H1 (cell line): Measurements from ENCODE around the gene MCM7. TPM values are rescaled to one million over a fixed set of nuclear protein-coding genes. Genes with fewer than 3 reads are reported as not detected.
A peak's percentile ranks its signal among the peaks of the same experiment; 100 is the strongest.

Experiments used
- CTCF ChIA-PET: fragments of 300-600 bp; sonication (Branson Sonifier 250); formaldehyde crosslinking; loops from one replicate; lab custom pipeline; 2021; ENCODE audit not compliant: partially characterized antibody; lab: Charles Lee
- POLR2A ChIA-PET: fragments of 300-600 bp; sonication (Branson Sonifier 250); formaldehyde crosslinking; loops from one replicate; lab custom pipeline; 2021; ENCODE audit warnings: inconsistent platforms; ENCODE audit not compliant: partially characterized antibody; lab: Charles Lee
- DNase-seq, 2 experiments: peaks; one replicate each; pipeline versions ENCODE4 v3.0.0 to v3.0.0-alpha.2; 2010 to 2022; ENCODE audit warnings: low spot score in 2 of 2, low read depth in 1 of 2, mixed read lengths in 1 of 2
- FAIRE-seq: peaks from 2 replicates; lab custom pipeline; 2011; peaks lifted over from hg19 to GRCh38; lab: Jason Lieb, UNC
- H2AFZ ChIP-seq: 2 replicates; pipeline ENCODE4 v1.8.1; 2012; ENCODE audit warnings: low read length, inconsistent platforms
- H2AK5ac ChIP-seq: 2 replicates; pipeline ENCODE4 v1.6.1; 2013; ENCODE audit warnings: low read depth, low read length
- H2BK120ac ChIP-seq: replicated peaks from 2 replicates; pipeline ENCODE3; 2013; ENCODE audit warnings: low read depth, low read length, inconsistent platforms
- H2BK12ac ChIP-seq: 2 replicates; pipeline ENCODE4 v1.6.1; 2013; ENCODE audit warnings: low read depth, low read length
- H2BK15ac ChIP-seq: 2 replicates; pipeline ENCODE4 v1.6.1; 2013; ENCODE audit warnings: low read length
- H2BK20ac ChIP-seq: 2 replicates; pipeline ENCODE4 v1.6.1; 2013; ENCODE audit warnings: low read length
- H2BK5ac ChIP-seq: 2 replicates; pipeline ENCODE4 v1.6.1; 2013; ENCODE audit warnings: low read depth, low read length
- H3K14ac ChIP-seq: 2 replicates; pipeline ENCODE4 v1.6.1; 2013; ENCODE audit warnings: inconsistent platforms; ENCODE audit not compliant: insufficient read length
- H3K18ac ChIP-seq: 2 replicates; pipeline ENCODE4 v1.6.1; 2013; ENCODE audit warnings: low read length; ENCODE audit errors: extremely low read depth
- H3K23ac ChIP-seq: 2 replicates; pipeline ENCODE4 v1.6.1; 2013; ENCODE audit warnings: inconsistent platforms; ENCODE audit not compliant: insufficient read length
- H3K23me2 ChIP-seq: 2 replicates; pipeline ENCODE4 v1.6.1; 2013; ENCODE audit warnings: low read depth, low read length
- H3K27ac ChIP-seq: 2 replicates; pipeline ENCODE4 v1.6.1; 2011; ENCODE audit warnings: low read depth, low read length, inconsistent platforms
- H3K27me3 ChIP-seq, 4 experiments: replicated peaks in 1 of 4; 1 replicate in 1 of 4; 2 replicates in 3 of 4; pipeline versions ENCODE4 v1.6.1 to v1.8.1; 2011 to 2013; ENCODE audit warnings: low read length in 3 of 4, mild to moderate bottlenecking in 3 of 4, inconsistent platforms in 2 of 4, mixed read lengths in 2 of 4, moderate library complexity in 1 of 4; ENCODE audit not compliant: control insufficient read depth in 3 of 4, insufficient read depth in 3 of 4; ENCODE audit errors: extremely low read depth in 1 of 4
- H3K36me3 ChIP-seq, 4 experiments: 2 replicates each; pipeline versions ENCODE4 v1.6.1 to v1.8.1; 2011 to 2013; ENCODE audit warnings: mild to moderate bottlenecking in 4 of 4, low read length in 3 of 4, moderate library complexity in 2 of 4, control low read depth in 1 of 4, inconsistent platforms in 1 of 4; ENCODE audit not compliant: insufficient read depth in 4 of 4, control insufficient read depth in 2 of 4
- H3K4ac ChIP-seq: replicated peaks from 2 replicates; pipeline ENCODE3; 2013; ENCODE audit warnings: low read length, low read depth, mixed read lengths, inconsistent platforms; ENCODE audit not compliant: insufficient read length
- H3K4me1 ChIP-seq, 4 experiments: replicated peaks in 1 of 4; 1 replicate in 1 of 4; 2 replicates in 3 of 4; pipeline versions ENCODE4 v1.6.1 to v1.8.1; 2011 to 2013; ENCODE audit warnings: low read length in 3 of 4, inconsistent platforms in 2 of 4, mixed read lengths in 1 of 4; ENCODE audit not compliant: insufficient read depth in 4 of 4, control insufficient read depth in 3 of 4
- H3K4me2 ChIP-seq, 2 experiments: 2 replicates each; pipeline versions ENCODE4 v1.6.1 to v1.8.1; 2011 to 2013; ENCODE audit warnings: low read depth in 2 of 2, low read length in 2 of 2, control low read depth in 1 of 2, inconsistent platforms in 1 of 2, mild to moderate bottlenecking in 1 of 2; ENCODE audit not compliant: insufficient read depth in 1 of 2
- H3K4me3 ChIP-seq, 4 experiments: fragments of 200-600, 300-600 bp in 1 of 4; sonication (generic), shearing (Covaris generic), sonication (Bioruptor Twin) in 1 of 4; 2 replicates each; pipeline versions ENCODE4 v1.5.1 to v1.8.1; 2011 to 2016; ENCODE audit warnings: low read length in 4 of 4, low read depth in 3 of 4, control low read depth in 2 of 4, inconsistent platforms in 2 of 4, mild to moderate bottlenecking in 2 of 4, mixed read lengths in 1 of 4, moderate library complexity in 1 of 4; ENCODE audit not compliant: insufficient read depth in 2 of 4; ENCODE audit errors: extremely low read depth in 1 of 4
- H3K56ac ChIP-seq: replicated peaks from 2 replicates; pipeline ENCODE3; 2013; ENCODE audit warnings: low read depth, mild to moderate bottlenecking, mixed read lengths, low read length, inconsistent platforms; ENCODE audit not compliant: insufficient read length
- H3K79me1 ChIP-seq: 2 replicates; pipeline ENCODE4 v1.6.1; 2013; ENCODE audit warnings: low read depth, low read length, control low read depth
- H3K79me2 ChIP-seq, 2 experiments: 2 replicates each; pipeline versions ENCODE4 v1.6.1 to v1.8.1; 2012 to 2013; ENCODE audit warnings: low read length in 2 of 2, mild to moderate bottlenecking in 2 of 2, inconsistent platforms in 1 of 2; ENCODE audit not compliant: insufficient read depth in 2 of 2, control insufficient read depth in 1 of 2
- H3K9ac ChIP-seq, 4 experiments: replicated peaks in 1 of 4; 1 replicate in 1 of 4; 2 replicates in 3 of 4; pipeline versions ENCODE4 v1.6.1 to v1.8.1; 2011 to 2013; ENCODE audit warnings: low read depth in 3 of 4, low read length in 3 of 4, control low read depth in 2 of 4, mild to moderate bottlenecking in 2 of 4, moderate library complexity in 2 of 4, inconsistent platforms in 1 of 4; ENCODE audit errors: extremely low read depth in 1 of 4
- H3K9me3 ChIP-seq, 2 experiments: 2 replicates each; pipeline versions ENCODE4 v1.6.1 to v1.8.1; 2012 to 2013; ENCODE audit warnings: mild to moderate bottlenecking in 2 of 2, moderate library complexity in 2 of 2, control low read depth in 1 of 2, inconsistent platforms in 1 of 2, low read depth in 1 of 2, low read length in 1 of 2, mixed read lengths in 1 of 2; ENCODE audit not compliant: insufficient read depth in 2 of 2
- H4K20me1 ChIP-seq, 2 experiments: replicated peaks in 1 of 2; 2 replicates each; pipeline versions ENCODE3 to v1.8.1; 2011 to 2013; ENCODE audit warnings: inconsistent platforms in 2 of 2, low read length in 2 of 2, mild to moderate bottlenecking in 1 of 2; ENCODE audit not compliant: insufficient read depth in 2 of 2, control insufficient read depth in 1 of 2
- H4K5ac ChIP-seq: 2 replicates; pipeline ENCODE4 v1.6.1; 2013; ENCODE audit warnings: low read length, low read depth, mixed read lengths, inconsistent platforms; ENCODE audit not compliant: insufficient read length
- H4K8ac ChIP-seq: 2 replicates; pipeline ENCODE4 v1.8.0; 2013; ENCODE audit warnings: mild to moderate bottlenecking, moderate library complexity, low read length, inconsistent platforms; ENCODE audit not compliant: insufficient read depth; ENCODE audit errors: extremely low read depth
- H4K91ac ChIP-seq: replicated peaks from 2 replicates; pipeline ENCODE3; 2013; ENCODE audit warnings: low read length, mixed read lengths, inconsistent platforms; ENCODE audit not compliant: insufficient read length
- CEBPB ChIP-seq: IDR thresholded peaks from 2 replicates; pipeline ENCODE4 v1.6.1; 2012; ENCODE audit warnings: low read depth, low read length
- EGR1 ChIP-seq: IDR thresholded peaks from 2 replicates; pipeline ENCODE4 v1.6.1; 2011; ENCODE audit warnings: low read depth, low read length, borderline replicate concordance
- GTF2F1 ChIP-seq: IDR thresholded peaks from 2 replicates; pipeline ENCODE4 v1.6.1; 2012; ENCODE audit warnings: low read depth, low read length, improper control_type of control experiment, borderline replicate concordance
- POLR2A ChIP-seq, 2 experiments: IDR thresholded peaks; 1 replicate in 1 of 2; 2 replicates in 1 of 2; pipeline ENCODE4 v1.6.1; 2011; ENCODE audit warnings: low read depth in 2 of 2, low read length in 2 of 2, mild to moderate bottlenecking in 2 of 2; ENCODE audit errors: control extremely low read depth in 1 of 2
- POLR2AphosphoS5 ChIP-seq: IDR thresholded peaks from 2 replicates; pipeline ENCODE4 v1.6.1; 2011; ENCODE audit warnings: low read depth, low read length
- WGBS, 2 experiments: shearing (Covaris generic) in 1 of 2; methylation state at CpG; one replicate each; pipeline versions ENCODE4 v1.1.6 to v1.1.7; 2013 to 2015; ENCODE audit warnings: low lambda C conversion rate in 2 of 2, mixed read lengths in 2 of 2, inconsistent platforms in 1 of 2, low coverage in 1 of 2, missing lambda C conversion rate in 1 of 2; ENCODE audit not compliant: insufficient replicate concordance in 2 of 2, insufficient coverage in 1 of 2, insufficient read length in 1 of 2; ENCODE audit errors: extremely low coverage in 1 of 2, missing lambda C conversion rate in 1 of 2; 5-methylcytosine and 5-hydroxymethylcytosine counted together
- polyA plus RNA-seq, 7 experiments: library from polyadenylated mRNA; depleted of rRNA in 3 of 7; stranded (reverse) in 5 of 7; unstranded in 2 of 7; fragments of >200 nt in 5 of 7; fragments of 200-250 nt in 2 of 7; gene quantifications; 1 replicate in 5 of 7; 2 replicates in 1 of 7; 4 replicates in 1 of 7; pipeline versions ENCODE4 v1.2.1 to v1.2.3, GENCODE V29; 2011 to 2013; ENCODE audit warnings: missing spikeins in 2 of 7, mixed read lengths in 2 of 7
- total RNA-seq: library from RNA; stranded (reverse); fragmentation: NEBNext Ultra II Directional; extraction: Animal tissue kit (Norgen Biotek cat#: 25700); gene quantifications from 2 replicates; pipeline ENCODE4 v1.2.1, GENCODE V29; 2021

Gene MCM7
- total and polyA plus RNA-seq, 2 of the 8 experiments (the other 6 are each of a cell fraction or from before 2014, with no cell fraction given), result 313 to 344 TPM

DNA sequence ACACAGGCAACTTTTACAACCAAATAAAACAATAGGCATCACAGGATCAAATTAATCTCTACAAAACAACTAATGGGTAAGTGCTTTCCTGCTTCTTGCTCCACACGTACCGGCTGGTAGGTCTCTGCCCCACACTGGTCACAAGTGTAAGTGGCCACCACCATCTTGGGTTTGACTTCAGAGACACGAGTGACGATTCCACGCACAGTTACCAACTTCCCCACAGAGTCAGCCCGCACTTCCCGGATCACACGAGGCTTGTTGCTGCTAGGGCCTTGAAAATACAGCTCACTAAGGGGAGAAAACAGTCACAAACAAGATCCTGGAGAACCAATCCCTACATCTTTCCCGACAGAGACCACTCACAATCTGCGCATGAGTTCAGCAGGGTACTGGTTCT lies 2.3 kb downstream of the MCM7 start:
- no peak overlapping the region for H2BK12ac ChIP-seq
- FAIRE-seq (no peak), DNase-seq (no peak)
- no peak overlapping the region; the same call in 1 of the 2 replicates for H2AK5ac ChIP-seq
- peak; percentile 56; the same call in 1 of the 2 replicates for TF ChIP-seq POLR2AphosphoS5
- TF ChIP-seq POLR2A (IDR thresholded peaks at IDR 0.05; ENCODE audit: control extremely low read depth in 1 of 2, low read depth in 2 of 2, low read length in 2 of 2), result peak in 1 of 2 experiments; percentile 60; a peak in 2 of 3 replicates
- TF ChIP-seq CEBPB, result no peak
- no peak for TF ChIP-seq EGR1
- TF ChIP-seq GTF2F1, result no peak
- H2BK120ac ChIP-seq, result no peak overlapping the region
- H3K4ac ChIP-seq, result no peak overlapping the region
- H2AFZ ChIP-seq, result no peak overlapping the region
- H3K18ac ChIP-seq, result no peak overlapping the region
- H3K27me3 ChIP-seq, result no peaks in the 10 kb centered on the region
- peak overlapping the region; percentile 56 to 77; a peak in 2 of 4 replicates for H3K4me2 ChIP-seq
- no peak overlapping the region for H3K23ac ChIP-seq
- H3K4me3 ChIP-seq, result peak overlapping the region in 3 of 4 experiments; percentile 83 to 97 (median 85); a peak in 5 of 8 replicates
- ChIA-PET CTCF (interaction anchor here (0.6 to 5.9 kb wide), 3 partner anchors 14 to 539 kb away, joined by 3 to 55 read pairs (median 3); no protein-coding TSS in a partner anchor), POLR2A (interaction anchor here (1.0 to 20.0 kb wide), 6 partner anchors 11 to 69 kb away, joined by 3 to 722 read pairs (median 7); partner anchors contain the start of genes CNPY4, COPS6, MBLAC1 and TAF6)
- H3K79me2 ChIP-seq, result peaks cover 9 to 56% of the 10 kb centered on the region in 2 experiments
- H3K27ac ChIP-seq, result no peak overlapping the region
- WGBS, 2 experiments, result 91% methylated on average over 10 of the region's 10 CpGs; no CpG with 5 or more reads in 1 of the 2 experiments
- no peak overlapping the region for H2BK20ac ChIP-seq
- no peak overlapping the region; a peak in 3 of 7 replicates for H3K9ac ChIP-seq
- peak overlapping the region; percentile 86; the same call in 1 of the 2 replicates for H4K8ac ChIP-seq
- no peak overlapping the region for H4K5ac ChIP-seq
- no peak overlapping the region for H2BK15ac ChIP-seq
- H3K23me2 ChIP-seq, result no peaks in the 10 kb centered on the region; the same call in 1 of the 2 replicates
- H3K56ac ChIP-seq, result no peak overlapping the region
- H3K14ac ChIP-seq, result no peak overlapping the region
- peaks cover 0 to 8% (median 3%) of the 10 kb centered on the region in 4 experiments; a peak in 3 of 7 replicates for H3K4me1 ChIP-seq
- peaks cover 13 to 25% of the 10 kb centered on the region in 2 experiments for H4K20me1 ChIP-seq
- no peak overlapping the region; the same call in 1 of the 2 replicates for H2BK5ac ChIP-seq
- no peaks in the 10 kb centered on the region for H3K9me3 ChIP-seq
- peaks cover 12% of the 10 kb centered on the region for H3K79me1 ChIP-seq
- H4K91ac ChIP-seq, result no peak overlapping the region
- peaks cover 55 to 64% (median 57%) of the 10 kb centered on the region in 4 experiments for H3K36me3 ChIP-seq
